Measurements from ENCODE around the gene HDC. TPM values are rescaled to one million over a fixed set of nuclear protein-coding genes. Genes with fewer than 3 reads are reported as not detected.

Gene HDC
- total and polyA plus RNA-seq, 2 donors (not counting 3 experiments of a cell fraction or from before 2014, with no cell fraction given) = not detected

DNA sequence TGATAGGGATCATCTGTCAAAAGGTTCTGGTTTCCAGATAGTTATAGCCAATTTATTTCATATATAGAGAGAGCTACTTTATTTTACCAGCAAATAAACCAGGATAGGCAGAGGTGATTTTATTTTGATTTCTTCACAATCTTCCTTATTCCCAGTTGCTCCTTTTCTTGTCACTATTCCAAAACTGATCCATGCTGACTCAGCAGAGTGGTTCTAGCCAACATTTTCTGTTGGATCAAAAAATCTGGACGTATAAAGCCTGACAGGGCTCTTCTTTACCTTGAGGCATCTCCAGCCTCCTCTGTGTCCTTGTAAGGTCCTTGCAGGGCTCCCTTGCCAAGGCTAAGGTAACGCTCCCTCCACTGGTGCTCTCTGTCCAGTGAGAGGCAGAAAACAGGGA is 15.8 kb downstream of the HDC start:
- Histone ChIP-seq H3K9me1 (replicated peaks; ENCODE audit: control insufficient read depth, extremely low read depth, insufficient read depth, low read length) (no peaks in the 10 kb centered on the region), H3K4me1 (ENCODE audit: control insufficient read depth, extremely low read depth, insufficient read depth, low read length) (no peaks in the 10 kb centered on the region), H3K27me3 (ENCODE audit: control insufficient read depth in 2 of 2, insufficient read depth in 2 of 2, low read length in 2 of 2) (no peaks in the 10 kb centered on the region), H3K4me3 (replicated peaks in 1 of 3; ENCODE audit: insufficient read depth in 1 of 3, low read depth in 1 of 3, low read length in 3 of 3) (no peak overlapping the region), H3K27ac (ENCODE audit: insufficient read depth, low read depth, low read length) (no peak overlapping the region), H3K4me2 (ENCODE audit: insufficient read depth, low read length) (no peak overlapping the region), H2AFZ (ENCODE audit: low read depth, low read length) (no peak overlapping the region), H4K20me1 (replicated peaks; ENCODE audit: control insufficient read depth, extremely low read depth, insufficient read depth, low read length) (no peaks in the 10 kb centered on the region), H3K9me3 (replicated peaks; ENCODE audit: control insufficient read depth, insufficient read depth, low read length) (no peaks in the 10 kb centered on the region), H3K79me2 (ENCODE audit: control insufficient read depth, insufficient read depth, low read length) (no peaks in the 10 kb centered on the region), H3K9ac (replicated peaks; ENCODE audit: extremely low read depth, insufficient read depth, low read length) (no peak overlapping the region), H3K36me3 (ENCODE audit: control insufficient read depth in 2 of 2, extremely low read depth in 1 of 2, insufficient read depth in 2 of 2, low read length in 2 of 2) (no peaks in the 10 kb centered on the region)
- dilution Hi-C loops (cut with MboI; ENCODE audit: extremely low pct_ligation_motif_present, low sequenced_read_pairs) = no loop called here
- intact Hi-C loops (cut with micrococcal nuclease) = no loop called here
- POLR2A ChIA-PET = no interaction called here
- no peak for FAIRE-seq
- TF ChIP-seq FOS (IDR thresholded peaks at IDR 0.05; ENCODE audit: borderline replicate concordance, insufficient read depth, low read length) (no peak), MYC (IDR thresholded peaks at IDR 0.05; ENCODE audit: low read depth, low read length) (no peak), POLR2A (IDR thresholded peaks at IDR 0.05; ENCODE audit: low read depth, low read length) (no peak)
- TF ChIP-seq, protein P1, sequence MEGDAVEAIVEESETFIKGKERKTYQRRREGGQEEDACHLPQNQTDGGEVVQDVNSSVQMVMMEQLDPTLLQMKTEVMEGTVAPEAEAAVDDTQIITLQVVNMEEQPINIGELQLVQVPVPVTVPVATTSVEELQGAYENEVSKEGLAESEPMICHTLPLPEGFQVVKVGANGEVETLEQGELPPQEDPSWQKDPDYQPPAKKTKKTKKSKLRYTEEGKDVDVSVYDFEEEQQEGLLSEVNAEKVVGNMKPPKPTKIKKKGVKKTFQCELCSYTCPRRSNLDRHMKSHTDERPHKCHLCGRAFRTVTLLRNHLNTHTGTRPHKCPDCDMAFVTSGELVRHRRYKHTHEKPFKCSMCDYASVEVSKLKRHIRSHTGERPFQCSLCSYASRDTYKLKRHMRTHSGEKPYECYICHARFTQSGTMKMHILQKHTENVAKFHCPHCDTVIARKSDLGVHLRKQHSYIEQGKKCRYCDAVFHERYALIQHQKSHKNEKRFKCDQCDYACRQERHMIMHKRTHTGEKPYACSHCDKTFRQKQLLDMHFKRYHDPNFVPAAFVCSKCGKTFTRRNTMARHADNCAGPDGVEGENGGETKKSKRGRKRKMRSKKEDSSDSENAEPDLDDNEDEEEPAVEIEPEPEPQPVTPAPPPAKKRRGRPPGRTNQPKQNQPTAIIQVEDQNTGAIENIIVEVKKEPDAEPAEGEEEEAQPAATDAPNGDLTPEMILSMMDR (IDR thresholded peaks at IDR 0.05; ENCODE audit: extremely low read depth in 1 of 2, insufficient read depth in 1 of 2, low read depth in 1 of 2, low read length in 2 of 2) = no peak
- CTCF ChIA-PET = interaction anchor here (1.2 to 1.7 kb wide), 2 partner anchors 9 to 14 kb away, joined by 3 read pairs; no protein-coding TSS in a partner anchor
- DNase-seq (ENCODE audit: low read depth, low spot score) = no peak
- no TSS peak for BruUV-seq (replicated peaks)

DNA sequence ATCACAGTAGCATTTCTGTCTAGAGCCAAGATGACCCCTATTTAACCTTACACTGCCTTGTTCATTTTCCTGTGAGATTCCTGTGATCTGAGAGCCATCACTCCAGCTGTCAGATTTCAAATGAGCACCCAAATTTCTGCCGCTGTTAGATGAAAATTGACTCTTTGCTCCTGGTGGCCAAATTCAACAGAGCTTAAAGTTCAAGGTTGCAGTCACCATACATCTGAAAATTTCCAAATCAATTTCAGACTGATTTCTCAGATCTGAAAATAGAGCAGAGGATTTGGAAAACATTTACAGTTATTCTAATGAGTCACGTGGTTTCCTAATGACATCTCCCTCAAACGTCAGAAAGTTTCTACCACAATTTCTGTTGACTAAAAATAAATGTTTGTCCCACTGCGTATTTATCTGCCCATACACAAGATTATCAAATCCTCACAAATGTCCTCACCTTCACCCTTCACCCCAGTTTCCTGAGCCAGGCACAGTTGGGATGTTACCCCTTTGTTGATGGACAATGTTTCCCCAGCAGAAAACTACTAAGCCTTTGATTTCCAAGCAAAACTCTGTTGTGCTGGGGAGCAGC is 16.4 kb downstream of the HDC start:
- Histone ChIP-seq H3K4me3 (replicated peaks in 1 of 3; ENCODE audit: insufficient read depth in 1 of 3, low read depth in 1 of 3, low read length in 3 of 3) (no peak overlapping the region), H3K79me2 (ENCODE audit: control insufficient read depth, insufficient read depth, low read length) (no peaks in the 10 kb centered on the region), H3K27ac (ENCODE audit: insufficient read depth, low read depth, low read length) (no peak overlapping the region), H3K4me1 (ENCODE audit: control insufficient read depth, extremely low read depth, insufficient read depth, low read length) (no peaks in the 10 kb centered on the region), H3K9me3 (replicated peaks; ENCODE audit: control insufficient read depth, insufficient read depth, low read length) (no peaks in the 10 kb centered on the region), H3K9me1 (replicated peaks; ENCODE audit: control insufficient read depth, extremely low read depth, insufficient read depth, low read length) (no peaks in the 10 kb centered on the region), H3K9ac (replicated peaks; ENCODE audit: extremely low read depth, insufficient read depth, low read length) (no peak overlapping the region), H3K27me3 (ENCODE audit: control insufficient read depth in 2 of 2, insufficient read depth in 2 of 2, low read length in 2 of 2) (no peaks in the 10 kb centered on the region), H3K36me3 (ENCODE audit: control insufficient read depth in 2 of 2, extremely low read depth in 1 of 2, insufficient read depth in 2 of 2, low read length in 2 of 2) (no peaks in the 10 kb centered on the region), H3K4me2 (ENCODE audit: insufficient read depth, low read length) (no peak overlapping the region), H4K20me1 (replicated peaks; ENCODE audit: control insufficient read depth, extremely low read depth, insufficient read depth, low read length) (no peaks in the 10 kb centered on the region), H2AFZ (ENCODE audit: low read depth, low read length) (no peak overlapping the region)
- BruUV-seq (replicated peaks) = no TSS peak
- dilution Hi-C loops (cut with MboI; ENCODE audit: extremely low pct_ligation_motif_present, low sequenced_read_pairs) (no loop called here), intact Hi-C loops (cut with micrococcal nuclease) (no loop called here)
- DNase-seq (ENCODE audit: low read depth, low spot score) = no peak
- no peak for FAIRE-seq
- POLR2A ChIA-PET = no interaction called here
- CTCF ChIA-PET = interaction anchor here (0.8 to 1.7 kb wide), 3 partner anchors 8 to 29 kb away, joined by 3 read pairs; no protein-coding TSS in a partner anchor
- no peak for TF ChIP-seq MYC (IDR thresholded peaks at IDR 0.05; ENCODE audit: low read depth, low read length)
- TF ChIP-seq FOS (IDR thresholded peaks at IDR 0.05; ENCODE audit: borderline replicate concordance, insufficient read depth, low read length) = no peak
- TF ChIP-seq, protein P2, sequence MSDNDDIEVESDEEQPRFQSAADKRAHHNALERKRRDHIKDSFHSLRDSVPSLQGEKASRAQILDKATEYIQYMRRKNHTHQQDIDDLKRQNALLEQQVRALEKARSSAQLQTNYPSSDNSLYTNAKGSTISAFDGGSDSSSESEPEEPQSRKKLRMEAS (IDR thresholded peaks at IDR 0.05; ENCODE audit: insufficient read depth, insufficient read length) = no peak
- TF ChIP-seq, protein P1 (IDR thresholded peaks at IDR 0.05; ENCODE audit: extremely low read depth in 1 of 2, insufficient read depth in 1 of 2, low read depth in 1 of 2, low read length in 2 of 2) = no peak
- no peak for TF ChIP-seq POLR2AphosphoS5 (IDR thresholded peaks at IDR 0.05; ENCODE audit: insufficient read depth, low read depth, low read length)
- no peak for TF ChIP-seq JUN (IDR thresholded peaks at IDR 0.05; ENCODE audit: borderline replicate concordance, insufficient read depth, insufficient read length, low read depth)
- no peak for TF ChIP-seq GATA2 (IDR thresholded peaks at IDR 0.05; ENCODE audit: insufficient read depth, insufficient read length, low read depth, low read length)
- no peak for TF ChIP-seq POLR2A (IDR thresholded peaks at IDR 0.05; ENCODE audit: low read depth, low read length)
- no peak for TF ChIP-seq EZH2 (IDR thresholded peaks at IDR 0.05; ENCODE audit: borderline replicate concordance, low read depth, low read length, severe bottlenecking)
